HEK293 (cell line): Measurements from ENCODE around the gene CORO2B.

Experiments used
- CTCF ChIA-PET: fragments of 350-600 bp; formaldehyde crosslinking; extraction: SDS; loops from one replicate; lab custom pipeline; 2021; ENCODE audit warnings: antibody characterized with exemption; lab: Yijun Ruan, JAX
- POLR2A ChIA-PET: fragments of 300-600 bp; formaldehyde crosslinking; extraction: SDS; loops from one replicate; lab custom pipeline; 2020; ENCODE audit warnings: antibody characterized with exemption, inconsistent platforms; lab: Yijun Ruan, JAX
- H3K27ac ChIP-seq: fragments of 200-500 bp; sonication (Bioruptor generic); 2 replicates; pipeline ENCODE4 v1.5.1; 2014; ENCODE audit warnings: low read depth, low read length, control low read depth, inconsistent platforms; ENCODE audit errors: extremely low read depth
- H3K36me3 ChIP-seq, 2 experiments: fragments of 200-500 bp in 1 of 2; sonication (Bioruptor generic) in 1 of 2; 1 replicate in 1 of 2; 2 replicates in 1 of 2; pipeline ENCODE4 v1.5.1; 2014 to 2017; ENCODE audit warnings: inconsistent platforms in 2 of 2, low read length in 2 of 2; ENCODE audit not compliant: control insufficient read depth in 2 of 2, insufficient read depth in 1 of 2
- H3K4me1 ChIP-seq: fragments of 200-500 bp; sonication (Bioruptor generic); 2 replicates; pipeline ENCODE4 v1.5.1; 2014; ENCODE audit warnings: mild to moderate bottlenecking, low read length, inconsistent platforms; ENCODE audit not compliant: control insufficient read depth, insufficient read depth
- H3K4me3 ChIP-seq: 2 replicates; pipeline ENCODE4 v1.5.1; 2011; ENCODE audit warnings: low read depth, mild to moderate bottlenecking, control low read depth, low read length, moderate library complexity
- H3K9me3 ChIP-seq: fragments of 200-500 bp; sonication (Bioruptor generic); 2 replicates; pipeline ENCODE4 v1.5.1; 2014; ENCODE audit warnings: low read depth, low read length, inconsistent platforms; ENCODE audit not compliant: control insufficient read depth, insufficient read depth
- REPIN1 ChIP-seq: fragments of 450-650 bp; formaldehyde crosslinking; IDR thresholded peaks from 2 replicates; pipeline ENCODE4 v1.5.1; 2017; ENCODE audit warnings: missing biosample characterization, missing genetic modification characterization, low read depth
- YY1 ChIP-seq: fragments of 450-650 bp; formaldehyde crosslinking; IDR thresholded peaks from 2 replicates; pipeline ENCODE4 v1.5.1; 2018; ENCODE audit warnings: missing biosample characterization, missing genetic modification characterization
- ZNF211 ChIP-seq: fragments of 450-650 bp; formaldehyde crosslinking; IDR thresholded peaks from 2 replicates; pipeline ENCODE4 v1.5.1; 2016; ENCODE audit warnings: low read depth, missing biosample characterization, missing genetic modification characterization
- ZNF311 ChIP-seq: fragments of 450-650 bp; formaldehyde crosslinking; IDR thresholded peaks from 2 replicates; pipeline ENCODE4 v1.5.1; 2017; ENCODE audit warnings: missing biosample characterization, missing genetic modification characterization, borderline replicate concordance
- ZNF366 ChIP-seq: fragments of 450-650 bp; formaldehyde crosslinking; conservative IDR thresholded peaks from 2 replicates; pipeline ENCODE4 v1.5.1; 2016; ENCODE audit warnings: missing biosample characterization, missing genetic modification characterization
- ZNF433 ChIP-seq: fragments of 450-650 bp; formaldehyde crosslinking; IDR thresholded peaks from 2 replicates; pipeline ENCODE4 v1.5.1; 2016; ENCODE audit warnings: missing biosample characterization, missing genetic modification characterization, low read depth
- ZNF510 ChIP-seq: fragments of 450-650 bp; formaldehyde crosslinking; IDR thresholded peaks from 2 replicates; pipeline ENCODE4 v1.5.1; 2018; ENCODE audit warnings: mild to moderate bottlenecking, missing genetic modification characterization, missing biosample characterization; ENCODE audit not compliant: insufficient replicate concordance
- TF ChIP-seq, protein P1 (sequence below): fragments of 450-650 bp; formaldehyde crosslinking; IDR thresholded peaks from 2 replicates; pipeline ENCODE4 v1.5.1; 2016; ENCODE audit warnings: missing biosample characterization, missing genetic modification characterization
- TF ChIP-seq, protein P2 (sequence below): fragments of 450-650 bp; formaldehyde crosslinking; IDR thresholded peaks from 2 replicates; pipeline ENCODE4 v1.5.1; 2016; ENCODE audit warnings: missing biosample characterization, missing genetic modification characterization
- TF ChIP-seq, protein P3 (sequence below): fragments of 450-650 bp; formaldehyde crosslinking; IDR thresholded peaks from 2 replicates; pipeline ENCODE4 v1.5.1; 2016; ENCODE audit warnings: missing biosample characterization, missing genetic modification characterization
- TF ChIP-seq, protein P4 (sequence below): fragments of 450-650 bp; formaldehyde crosslinking; IDR thresholded peaks from 2 replicates; pipeline ENCODE4 v1.5.1; 2016; ENCODE audit warnings: missing biosample characterization, missing genetic modification characterization
- TF ChIP-seq, protein P5 (sequence below): IDR thresholded peaks from 2 replicates; pipeline ENCODE4 v1.6.1; 2011; ENCODE audit warnings: mild to moderate bottlenecking, low read depth, low read length, borderline replicate concordance
- TF ChIP-seq, protein P6 (sequence below): fragments of 450-650 bp; formaldehyde crosslinking; IDR thresholded peaks from 2 replicates; pipeline ENCODE4 v1.5.1; 2017; ENCODE audit warnings: missing biosample characterization, missing genetic modification characterization

CORO2B gene

DNA sequence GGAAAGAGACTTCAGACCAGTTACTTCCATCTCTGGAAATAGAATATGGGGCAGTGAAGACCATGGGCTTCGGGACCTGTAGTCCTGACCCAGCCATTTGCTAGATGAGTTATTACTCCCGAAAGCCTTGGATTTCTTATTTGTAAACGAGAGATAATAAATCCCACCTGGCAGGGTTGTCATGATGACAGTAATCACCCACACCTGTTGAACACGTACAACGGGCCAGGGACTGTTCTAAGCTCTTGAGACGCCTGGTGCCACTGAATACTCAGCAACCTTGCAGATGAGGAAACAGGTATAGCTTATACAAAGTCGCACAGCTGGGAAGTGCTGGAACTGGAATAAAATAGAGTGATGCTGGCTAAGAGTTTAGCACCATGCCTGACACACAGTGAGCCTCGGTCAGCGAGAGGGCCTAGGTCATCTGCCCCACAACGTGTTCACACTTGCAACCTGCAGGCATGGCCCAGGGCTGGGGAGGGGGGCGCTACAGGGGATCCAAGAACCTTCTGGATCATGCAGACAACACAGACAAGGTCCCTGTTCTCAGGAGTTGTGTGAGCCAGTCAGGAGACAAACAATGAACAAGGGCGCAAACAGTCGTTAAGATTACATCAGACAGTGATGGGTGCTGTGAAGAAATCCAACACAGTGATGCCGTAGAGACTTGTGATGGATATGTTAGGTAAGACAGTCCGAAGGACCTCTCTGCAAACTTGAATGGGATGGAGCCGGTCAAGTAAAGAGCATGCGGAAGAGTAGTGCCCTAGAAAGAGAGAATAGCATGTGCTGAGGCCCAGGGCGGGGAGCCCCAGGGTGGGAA is 89.2 kb downstream of the CORO2B start (continued):
- TF ChIP-seq YY1 (tag by site-specific recombination) (no peak), ZNF311 (tag by site-specific recombination) (no peak), REPIN1 (tag by site-specific recombination) (no peak), ZNF211 (tag by site-specific recombination) (no peak)
- TF ChIP-seq, protein P1, sequence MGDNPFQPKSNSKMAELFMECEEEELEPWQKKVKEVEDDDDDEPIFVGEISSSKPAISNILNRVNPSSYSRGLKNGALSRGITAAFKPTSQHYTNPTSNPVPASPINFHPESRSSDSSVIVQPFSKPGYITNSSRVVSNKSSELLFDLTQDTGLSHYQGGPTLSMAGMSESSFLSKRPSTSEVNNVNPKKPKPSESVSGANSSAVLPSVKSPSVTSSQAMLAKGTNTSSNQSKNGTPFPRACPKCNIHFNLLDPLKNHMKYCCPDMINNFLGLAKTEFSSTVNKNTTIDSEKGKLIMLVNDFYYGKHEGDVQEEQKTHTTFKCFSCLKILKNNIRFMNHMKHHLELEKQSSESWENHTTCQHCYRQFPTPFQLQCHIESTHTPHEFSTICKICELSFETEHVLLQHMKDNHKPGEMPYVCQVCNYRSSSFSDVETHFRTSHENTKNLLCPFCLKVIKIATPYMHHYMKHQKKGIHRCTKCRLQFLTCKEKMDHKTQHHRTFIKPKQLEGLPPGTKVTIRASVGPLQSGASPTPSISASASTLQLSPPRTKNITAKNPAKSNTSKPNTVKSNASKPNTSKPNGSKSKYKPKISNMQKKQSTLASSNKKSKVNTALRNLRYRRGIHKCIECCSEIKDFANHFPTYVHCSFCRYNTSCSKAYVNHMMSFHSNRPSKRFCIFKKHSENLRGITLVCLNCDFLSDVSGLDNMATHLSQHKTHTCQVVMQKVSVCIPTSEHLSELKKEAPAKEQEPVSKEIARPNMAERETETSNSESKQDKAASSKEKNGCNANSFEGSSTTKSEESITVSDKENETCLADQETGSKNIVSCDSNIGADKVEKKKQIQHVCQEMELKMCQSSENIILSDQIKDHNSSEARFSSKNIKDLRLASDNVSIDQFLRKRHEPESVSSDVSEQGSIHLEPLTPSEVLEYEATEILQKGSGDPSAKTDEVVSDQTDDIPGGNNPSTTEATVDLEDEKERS, result no peak
- TF ChIP-seq, protein P2, sequence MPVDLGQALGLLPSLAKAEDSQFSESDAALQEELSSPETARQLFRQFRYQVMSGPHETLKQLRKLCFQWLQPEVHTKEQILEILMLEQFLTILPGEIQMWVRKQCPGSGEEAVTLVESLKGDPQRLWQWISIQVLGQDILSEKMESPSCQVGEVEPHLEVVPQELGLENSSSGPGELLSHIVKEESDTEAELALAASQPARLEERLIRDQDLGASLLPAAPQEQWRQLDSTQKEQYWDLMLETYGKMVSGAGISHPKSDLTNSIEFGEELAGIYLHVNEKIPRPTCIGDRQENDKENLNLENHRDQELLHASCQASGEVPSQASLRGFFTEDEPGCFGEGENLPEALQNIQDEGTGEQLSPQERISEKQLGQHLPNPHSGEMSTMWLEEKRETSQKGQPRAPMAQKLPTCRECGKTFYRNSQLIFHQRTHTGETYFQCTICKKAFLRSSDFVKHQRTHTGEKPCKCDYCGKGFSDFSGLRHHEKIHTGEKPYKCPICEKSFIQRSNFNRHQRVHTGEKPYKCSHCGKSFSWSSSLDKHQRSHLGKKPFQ (tag by site-specific recombination), result no peak
- TF ChIP-seq, protein P3, sequence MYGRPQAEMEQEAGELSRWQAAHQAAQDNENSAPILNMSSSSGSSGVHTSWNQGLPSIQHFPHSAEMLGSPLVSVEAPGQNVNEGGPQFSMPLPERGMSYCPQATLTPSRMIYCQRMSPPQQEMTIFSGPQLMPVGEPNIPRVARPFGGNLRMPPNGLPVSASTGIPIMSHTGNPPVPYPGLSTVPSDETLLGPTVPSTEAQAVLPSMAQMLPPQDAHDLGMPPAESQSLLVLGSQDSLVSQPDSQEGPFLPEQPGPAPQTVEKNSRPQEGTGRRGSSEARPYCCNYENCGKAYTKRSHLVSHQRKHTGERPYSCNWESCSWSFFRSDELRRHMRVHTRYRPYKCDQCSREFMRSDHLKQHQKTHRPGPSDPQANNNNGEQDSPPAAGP (tag by site-specific recombination), result no peak
- TF ChIP-seq, protein P4, sequence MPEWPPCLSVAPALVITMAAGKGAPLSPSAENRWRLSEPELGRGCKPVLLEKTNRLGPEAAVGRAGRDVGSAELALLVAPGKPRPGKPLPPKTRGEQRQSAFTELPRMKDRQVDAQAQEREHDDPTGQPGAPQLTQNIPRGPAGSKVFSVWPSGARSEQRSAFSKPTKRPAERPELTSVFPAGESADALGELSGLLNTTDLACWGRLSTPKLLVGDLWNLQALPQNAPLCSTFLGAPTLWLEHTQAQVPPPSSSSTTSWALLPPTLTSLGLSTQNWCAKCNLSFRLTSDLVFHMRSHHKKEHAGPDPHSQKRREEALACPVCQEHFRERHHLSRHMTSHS (tag by site-specific recombination), result no peak
- TF ChIP-seq, all 188 proteins: peak for 3

DNA sequence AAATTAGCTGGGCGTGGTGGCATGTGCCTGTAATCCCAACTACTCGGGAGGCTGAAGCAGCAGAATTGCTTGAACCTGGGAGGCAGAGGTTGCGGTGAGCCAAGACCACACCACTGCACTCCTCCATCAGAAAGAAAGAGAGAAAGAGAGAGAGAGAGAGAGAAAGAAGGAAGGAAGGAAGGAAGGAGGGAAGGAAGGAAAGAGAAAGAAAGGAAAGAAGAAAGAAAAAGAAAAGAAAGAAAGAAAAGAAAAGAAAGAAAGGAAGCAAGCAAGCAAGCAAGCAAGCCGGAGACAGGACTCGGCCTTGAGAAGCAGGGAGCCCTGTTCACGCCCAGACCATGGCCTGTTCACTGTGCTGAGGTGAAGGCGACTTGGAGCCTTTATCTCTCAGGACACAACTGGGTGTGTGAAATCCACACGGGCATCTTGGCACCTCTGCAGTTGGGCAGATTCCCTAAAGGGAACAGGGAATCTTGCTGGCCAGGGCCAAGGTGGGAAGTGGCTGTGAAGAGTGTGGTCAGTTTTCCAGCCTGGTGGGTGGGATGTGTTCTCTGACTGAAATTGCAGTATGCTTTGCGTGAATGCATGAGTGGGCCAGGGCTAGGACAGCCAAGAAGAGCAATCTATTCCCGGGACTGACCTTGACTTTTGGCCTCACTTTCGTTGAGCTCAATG is 90.3 kb downstream of the CORO2B start:
- Histone ChIP-seq H3K9me3 (no peaks in the 10 kb centered on the region), H3K4me3 (no peak overlapping the region), H3K27ac (no peak overlapping the region), H3K4me1 (no peaks in the 10 kb centered on the region), H3K36me3 (no peaks in the 10 kb centered on the region)
- TF ChIP-seq, protein P5, sequence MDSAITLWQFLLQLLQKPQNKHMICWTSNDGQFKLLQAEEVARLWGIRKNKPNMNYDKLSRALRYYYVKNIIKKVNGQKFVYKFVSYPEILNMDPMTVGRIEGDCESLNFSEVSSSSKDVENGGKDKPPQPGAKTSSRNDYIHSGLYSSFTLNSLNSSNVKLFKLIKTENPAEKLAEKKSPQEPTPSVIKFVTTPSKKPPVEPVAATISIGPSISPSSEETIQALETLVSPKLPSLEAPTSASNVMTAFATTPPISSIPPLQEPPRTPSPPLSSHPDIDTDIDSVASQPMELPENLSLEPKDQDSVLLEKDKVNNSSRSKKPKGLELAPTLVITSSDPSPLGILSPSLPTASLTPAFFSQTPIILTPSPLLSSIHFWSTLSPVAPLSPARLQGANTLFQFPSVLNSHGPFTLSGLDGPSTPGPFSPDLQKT, result no peak
- TF ChIP-seq ZNF510 (tag by site-specific recombination) (no peak), ZNF366 (tag by site-specific recombination) (peak; percentile 94), ZNF433 (tag by site-specific recombination) (no peak)
- TF ChIP-seq, protein P6, sequence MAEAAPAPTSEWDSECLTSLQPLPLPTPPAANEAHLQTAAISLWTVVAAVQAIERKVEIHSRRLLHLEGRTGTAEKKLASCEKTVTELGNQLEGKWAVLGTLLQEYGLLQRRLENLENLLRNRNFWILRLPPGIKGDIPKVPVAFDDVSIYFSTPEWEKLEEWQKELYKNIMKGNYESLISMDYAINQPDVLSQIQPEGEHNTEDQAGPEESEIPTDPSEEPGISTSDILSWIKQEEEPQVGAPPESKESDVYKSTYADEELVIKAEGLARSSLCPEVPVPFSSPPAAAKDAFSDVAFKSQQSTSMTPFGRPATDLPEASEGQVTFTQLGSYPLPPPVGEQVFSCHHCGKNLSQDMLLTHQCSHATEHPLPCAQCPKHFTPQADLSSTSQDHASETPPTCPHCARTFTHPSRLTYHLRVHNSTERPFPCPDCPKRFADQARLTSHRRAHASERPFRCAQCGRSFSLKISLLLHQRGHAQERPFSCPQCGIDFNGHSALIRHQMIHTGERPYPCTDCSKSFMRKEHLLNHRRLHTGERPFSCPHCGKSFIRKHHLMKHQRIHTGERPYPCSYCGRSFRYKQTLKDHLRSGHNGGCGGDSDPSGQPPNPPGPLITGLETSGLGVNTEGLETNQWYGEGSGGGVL (tag by site-specific recombination), result no peak
- CTCF ChIA-PET, result interaction anchor here (0.6 to 12.2 kb wide), 5 partner anchors 83 to 118 kb away, joined by 3 to 421 read pairs (median 3); no protein-coding TSS in a partner anchor
- POLR2A ChIA-PET, result no interaction called here
